GM12801 (cell line): ENCODE data around the gene FBLN1.

Source experiments
- TF ChIP-seq, protein P1 (sequence below): IDR thresholded peaks from one replicate; pipeline ENCODE4 v1.5.1; 2011; ENCODE audit warnings: control low read depth; ENCODE audit not compliant: insufficient read length; ENCODE audit errors: extremely low read depth

FBLN1 gene

DNA sequence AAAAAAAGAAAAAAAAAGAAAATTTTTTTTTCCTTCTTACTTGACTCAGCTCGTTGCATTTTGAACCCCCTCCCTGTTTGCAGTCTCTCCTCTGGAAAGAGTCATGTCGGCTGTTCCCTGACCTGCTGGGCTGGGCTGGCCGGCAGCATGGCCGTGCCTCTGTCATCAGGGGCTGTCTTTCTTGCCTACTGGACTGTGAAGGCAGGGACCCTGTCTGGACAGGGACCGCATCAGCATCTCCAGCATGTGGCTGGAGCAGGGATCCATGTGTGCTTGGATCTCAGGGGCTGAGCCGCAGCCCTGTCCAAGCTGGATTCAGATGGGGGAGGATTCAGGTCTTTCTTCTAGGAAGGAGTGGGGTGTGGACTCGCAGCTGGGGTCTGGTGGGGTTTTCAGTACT is 15.5 kb downstream of the FBLN1 start:
- TF ChIP-seq, protein P1, sequence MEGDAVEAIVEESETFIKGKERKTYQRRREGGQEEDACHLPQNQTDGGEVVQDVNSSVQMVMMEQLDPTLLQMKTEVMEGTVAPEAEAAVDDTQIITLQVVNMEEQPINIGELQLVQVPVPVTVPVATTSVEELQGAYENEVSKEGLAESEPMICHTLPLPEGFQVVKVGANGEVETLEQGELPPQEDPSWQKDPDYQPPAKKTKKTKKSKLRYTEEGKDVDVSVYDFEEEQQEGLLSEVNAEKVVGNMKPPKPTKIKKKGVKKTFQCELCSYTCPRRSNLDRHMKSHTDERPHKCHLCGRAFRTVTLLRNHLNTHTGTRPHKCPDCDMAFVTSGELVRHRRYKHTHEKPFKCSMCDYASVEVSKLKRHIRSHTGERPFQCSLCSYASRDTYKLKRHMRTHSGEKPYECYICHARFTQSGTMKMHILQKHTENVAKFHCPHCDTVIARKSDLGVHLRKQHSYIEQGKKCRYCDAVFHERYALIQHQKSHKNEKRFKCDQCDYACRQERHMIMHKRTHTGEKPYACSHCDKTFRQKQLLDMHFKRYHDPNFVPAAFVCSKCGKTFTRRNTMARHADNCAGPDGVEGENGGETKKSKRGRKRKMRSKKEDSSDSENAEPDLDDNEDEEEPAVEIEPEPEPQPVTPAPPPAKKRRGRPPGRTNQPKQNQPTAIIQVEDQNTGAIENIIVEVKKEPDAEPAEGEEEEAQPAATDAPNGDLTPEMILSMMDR: no peak

DNA sequence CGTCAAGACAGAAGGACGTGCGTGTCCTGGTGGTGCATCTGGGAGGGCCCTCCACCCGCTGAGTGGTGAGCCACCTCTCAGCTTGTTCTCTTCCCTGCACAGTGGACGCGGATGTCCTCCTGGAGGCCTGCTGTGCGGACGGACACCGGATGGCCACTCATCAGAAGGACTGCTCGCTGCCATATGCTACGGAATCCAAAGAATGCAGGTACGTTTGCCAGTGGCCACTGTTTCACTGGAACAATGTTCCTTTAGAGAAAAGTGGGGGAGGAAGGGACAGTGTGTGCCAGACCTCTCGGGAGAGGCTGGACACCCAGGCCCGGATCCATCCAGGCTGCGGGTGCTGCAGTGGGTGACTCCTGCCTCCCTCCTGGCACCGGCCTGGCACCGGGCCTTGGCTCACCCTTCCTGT is 15.9 kb downstream of the FBLN1 start:
- TF ChIP-seq, protein P1: no peak

DNA sequence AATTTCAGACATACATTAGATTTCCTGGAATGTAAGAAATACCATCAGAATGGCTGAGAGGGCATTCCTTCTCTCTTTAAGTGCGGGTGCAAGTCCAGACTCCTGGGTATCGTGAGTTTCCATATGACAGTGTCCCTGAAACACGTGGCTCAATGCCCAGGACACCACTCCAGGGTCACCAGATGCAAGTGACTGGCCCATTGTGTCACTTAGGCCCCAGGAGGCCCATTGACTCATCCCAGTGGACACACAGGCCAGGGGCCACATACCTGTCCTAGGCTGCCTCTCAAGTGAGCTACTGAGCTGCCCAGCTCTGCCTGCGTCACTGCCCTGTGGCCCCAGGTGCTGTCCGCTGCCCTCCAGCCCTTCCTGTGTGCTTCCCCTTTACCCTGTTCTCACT is 18.5 kb downstream of the FBLN1 start:
- TF ChIP-seq, protein P1: no peak

DNA sequence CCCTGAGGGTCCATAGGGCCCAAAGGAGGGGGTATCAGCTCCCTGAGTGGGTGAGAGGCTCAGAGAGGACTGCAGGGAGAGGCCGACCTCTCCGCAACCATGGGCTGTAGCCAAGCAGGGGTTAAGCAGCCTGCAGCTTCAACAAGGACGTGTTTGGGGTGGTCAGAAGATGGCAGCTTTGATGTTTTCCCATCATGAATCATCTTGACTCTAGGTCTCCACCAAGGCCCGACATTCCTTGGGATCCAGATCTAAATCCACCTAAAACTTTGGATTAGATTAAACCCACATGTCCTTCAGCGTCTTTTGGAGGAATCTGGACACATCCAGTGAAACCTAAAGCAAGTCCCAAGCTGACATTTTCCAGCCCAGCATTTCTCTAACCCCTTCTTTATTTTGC is 19.8 kb downstream of the FBLN1 start:
- TF ChIP-seq, protein P1: no peak

DNA sequence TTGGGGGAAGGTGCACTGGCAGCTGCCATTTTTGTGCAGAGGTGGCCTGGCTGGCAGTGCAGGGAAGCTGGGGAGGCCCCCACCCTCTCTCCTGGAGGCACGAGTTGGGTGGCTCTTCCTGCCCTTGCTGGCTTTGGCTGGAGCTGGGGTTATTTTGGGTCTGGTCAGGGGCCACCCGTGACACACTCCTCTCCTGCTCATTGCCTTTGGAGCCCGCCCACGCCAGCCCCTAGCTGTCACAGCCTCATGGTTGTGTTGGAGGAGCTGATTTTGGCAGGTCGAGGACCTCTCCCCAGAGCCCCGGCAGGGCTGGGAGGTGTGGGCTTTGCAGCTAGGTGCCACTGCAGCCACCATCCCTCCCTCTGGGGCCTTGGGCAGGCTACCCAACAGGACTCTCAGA is 21.5 kb downstream of the FBLN1 start:
- TF ChIP-seq, protein P1: no peak

DNA sequence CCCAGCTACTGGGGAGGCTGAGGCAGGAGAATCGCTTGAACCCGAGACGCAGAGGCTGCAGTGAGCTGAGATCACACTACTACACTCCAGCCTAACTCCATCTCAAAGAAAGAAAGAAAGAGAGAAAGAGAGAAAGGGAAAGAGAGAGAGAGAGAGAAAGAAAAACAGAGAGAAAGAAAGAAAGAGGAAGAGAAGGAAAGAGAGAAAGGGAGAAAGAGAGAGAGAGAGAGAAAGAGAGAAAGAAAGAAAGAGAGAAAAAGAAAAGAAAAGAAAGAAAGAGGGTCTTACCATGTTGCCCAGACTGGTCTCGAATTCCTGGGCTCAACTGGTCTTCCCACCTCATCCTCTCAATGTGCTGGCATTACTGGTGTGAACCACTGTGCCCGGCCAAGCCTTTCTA is 22.3 kb downstream of the FBLN1 start:
- TF ChIP-seq, protein P1: no peak

DNA sequence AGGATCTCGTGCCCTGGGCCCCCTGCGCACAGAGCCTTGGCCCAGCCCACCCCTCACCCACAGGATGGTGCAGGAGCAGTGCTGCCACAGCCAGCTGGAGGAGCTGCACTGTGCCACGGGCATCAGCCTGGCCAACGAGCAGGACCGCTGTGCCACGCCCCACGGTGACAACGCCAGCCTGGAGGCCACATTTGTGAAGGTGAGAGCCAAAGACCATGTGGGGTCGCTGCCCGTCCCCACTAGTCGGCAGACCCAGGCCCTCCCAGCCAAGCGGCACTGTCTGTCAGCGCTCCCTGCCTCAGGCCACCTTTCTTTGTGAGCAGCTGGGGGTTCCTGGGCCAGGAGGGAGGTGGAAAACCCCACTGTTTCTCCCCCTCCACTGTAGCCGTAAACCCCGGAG is 22.8 kb downstream of the FBLN1 start:
- TF ChIP-seq, protein P1: no peak

DNA sequence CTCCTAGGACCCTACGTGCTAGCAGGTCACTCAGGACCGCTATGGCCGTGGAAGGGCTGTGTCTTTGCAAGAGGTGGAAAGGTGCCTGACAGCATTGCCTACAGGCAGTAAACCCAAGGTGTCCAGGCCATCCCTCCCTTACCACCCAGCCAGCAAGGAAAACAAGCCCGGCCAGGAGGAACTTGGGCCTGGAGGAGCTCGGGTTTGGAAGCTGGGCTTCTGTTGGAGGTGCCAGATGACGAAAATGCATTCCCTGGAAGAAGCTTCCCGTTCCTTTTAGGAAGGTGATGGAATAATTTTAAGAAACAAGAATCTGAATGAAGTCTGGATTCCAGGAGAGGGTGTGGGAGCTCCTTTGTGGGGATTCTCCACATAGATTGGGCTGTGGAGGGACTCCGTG is 23.6 kb downstream of the FBLN1 start:
- TF ChIP-seq, protein P1: no peak
